ENCODE measurements around the gene FOXE3. TPM values are rescaled to one million over a fixed set of nuclear protein-coding genes. Genes with fewer than 3 reads are reported as not detected.

The FOXE3 gene
- polyA plus RNA-seq, 3 donors, result not detected

Other genes starting within 250 kb of the FOXE3 start
- 10 to 100 TPM in 2 of 3 donors, 1 to 10 TPM in 1; 9.1 to 34.6 (median 11.0) TPM for gene PDZK1IP1, start 226.2 kb upstream of the FOXE3 start, polyA plus RNA-seq
- 10 to 100 TPM in 1 of 3 donors, 1 to 10 TPM in 1, under 1 TPM in 1; 0.94 to 17.1 (median 4.2) TPM for gene TAL1, start 184.1 kb upstream of the FOXE3 start, polyA plus RNA-seq
- gene STIL, start 102.1 kb upstream of the FOXE3 start, polyA plus RNA-seq, result under 1 TPM; 0.22 to 0.56 (median 0.36) TPM
- 100 to 1,000 TPM in 1 of 3 donors, 10 to 100 TPM in 2; 40.6 to 135 (median 74.7) TPM for gene CMPK1, start 82.5 kb upstream of the FOXE3 start, polyA plus RNA-seq
- under 1 TPM; 0.02 to 0.22 (median 0.06) TPM for gene FOXD2, start 21.8 kb downstream of the FOXE3 start, polyA plus RNA-seq